ENCODE data around the gene NARS2.
"Not testable (repeated sequence)": the region's sequence is repeated elsewhere in the genome, so short reads cannot be mapped to it uniquely, and the experiment has no call there.

Gene NARS2

GRCh38 chr11:78552139-78552538 lies 22.5 kb downstream of the NARS2 start:
- DNase-seq; intact Hi-C loops (cut with DNase I): not testable (repeated sequence)

- DNase-seq, result no peak
- intact Hi-C loops (cut with DNase I), result no loop called here
Measured at GRCh38 chr11:78551066-78551465, 23.6 kb downstream of the NARS2 start.

- DNase-seq, result no peak
- intact Hi-C loops (cut with DNase I), result no loop called here
Measured at GRCh38 chr11:78549624-78550409, 24.8 kb downstream of the NARS2 start.

GRCh38 chr11:78548911-78549590 lies 25.6 kb downstream of the NARS2 start:
- no peak for DNase-seq
- intact Hi-C loops (cut with DNase I), result no loop called here

GRCh38 chr11:78547931-78548705 lies 26.5 kb downstream of the NARS2 start:
- intact Hi-C loops (cut with DNase I), result no loop called here
- DNase-seq, result no peak

GRCh38 chr11:78542007-78542406 lies 32.7 kb downstream of the NARS2 start:
- no peak for DNase-seq
- intact Hi-C loops (cut with DNase I), result no loop called here

GRCh38 chr11:78541537-78541936 lies 33.1 kb downstream of the NARS2 start:
- intact Hi-C loops (cut with DNase I), result no loop called here
- DNase-seq, result no peak

GRCh38 chr11:78540256-78540655 lies 34.4 kb downstream of the NARS2 start:
- DNase-seq, result no peak
- intact Hi-C loops (cut with DNase I), result no loop called here

- intact Hi-C loops (cut with DNase I), result no loop called here
- DNase-seq, result no peak
Measured at GRCh38 chr11:78539506-78539905, 35.2 kb downstream of the NARS2 start.

- intact Hi-C loops (cut with DNase I), result no loop called here
- DNase-seq, result no peak
Measured at GRCh38 chr11:78536933-78537332, 37.7 kb downstream of the NARS2 start.

GRCh38 chr11:78535920-78536319 lies 38.7 kb downstream of the NARS2 start:
- no peak for DNase-seq
- intact Hi-C loops (cut with DNase I), result no loop called here

GRCh38 chr11:78535027-78535426 lies 39.6 kb downstream of the NARS2 start:
- intact Hi-C loops (cut with DNase I), result no loop called here
- DNase-seq, result no peak

GRCh38 chr11:78533399-78533798 lies 41.3 kb downstream of the NARS2 start:
- intact Hi-C loops (cut with DNase I), result no loop called here
- DNase-seq, result no peak

- DNase-seq, result no peak
- intact Hi-C loops (cut with DNase I), result no loop called here
Measured at GRCh38 chr11:78532991-78533390, 41.7 kb downstream of the NARS2 start.

- intact Hi-C loops (cut with DNase I), result no loop called here
- no peak for DNase-seq
Measured at GRCh38 chr11:78526497-78527146, 48.0 kb downstream of the NARS2 start.

GRCh38 chr11:78525720-78526119 lies 48.9 kb downstream of the NARS2 start:
- no peak for DNase-seq
- intact Hi-C loops (cut with DNase I), result no loop called here

- intact Hi-C loops (cut with DNase I), result no loop called here
- DNase-seq, result no peak
Measured at GRCh38 chr11:78520230-78520629, 54.4 kb downstream of the NARS2 start.

- no peak for DNase-seq
- intact Hi-C loops (cut with DNase I), result no loop called here
Measured at GRCh38 chr11:78516281-78516680, 58.4 kb downstream of the NARS2 start.

GRCh38 chr11:78514922-78515502 lies 59.7 kb downstream of the NARS2 start:
- DNase-seq, result no peak
- intact Hi-C loops (cut with DNase I), result no loop called here

Data from head of caudate nucleus (tissue), 42 donors.